Stimulated activated naive CD8-positive, alpha-beta T cell treated with anti-CD3 and anti-CD28 coated beads, Interleukin-15, Interleukin-2, amounts not matched to agents 100 U/mL and 50 U/mL, for 24 hours (primary cell): Measurements from ENCODE around the gene CATSPERD.
"Not testable (repeated sequence)": the region's sequence is repeated elsewhere in the genome, so short reads cannot be mapped to it uniquely, and the experiment has no call there.

ENCODE experiments used
- ATAC-seq: fragments of 150-1000 bp; cut with Tn5 transposase; one replicate; pipeline ENCODE4 v1.10.0; 2021
- DNase-seq: peaks from one replicate; pipeline ENCODE4 v3.0.0; 2021

Gene CATSPERD

DNA sequence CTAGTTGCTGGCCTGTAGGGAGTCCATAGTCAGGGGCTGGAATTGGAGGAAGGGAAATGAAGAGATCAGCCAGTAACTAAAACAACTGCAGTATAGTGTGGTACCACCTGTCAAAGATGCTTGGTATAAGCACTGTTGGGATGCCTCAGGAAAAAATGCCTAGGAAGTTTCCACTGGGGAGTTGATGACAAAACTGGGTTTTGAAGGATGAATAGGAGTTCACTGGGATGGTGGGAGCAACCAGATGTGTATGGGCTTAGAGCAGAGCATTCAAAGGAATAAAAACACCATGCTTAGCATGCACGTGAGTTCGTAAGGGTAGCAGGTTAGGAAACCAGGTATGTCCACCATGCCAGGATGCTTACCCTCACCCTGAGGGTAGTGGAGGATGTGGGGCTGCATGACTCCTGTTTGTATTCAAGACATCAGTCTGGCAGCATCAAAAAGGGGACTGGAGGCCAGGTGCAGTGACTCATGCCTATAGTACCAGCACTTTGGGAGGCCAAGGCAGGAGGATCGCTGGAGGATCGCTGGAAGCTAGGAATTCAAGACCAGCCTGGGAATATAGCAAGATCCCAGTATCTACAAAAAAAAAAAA, 7.1 kb downstream of the CATSPERD start:
- DNase-seq (no peak), ATAC-seq (no peak)

DNA sequence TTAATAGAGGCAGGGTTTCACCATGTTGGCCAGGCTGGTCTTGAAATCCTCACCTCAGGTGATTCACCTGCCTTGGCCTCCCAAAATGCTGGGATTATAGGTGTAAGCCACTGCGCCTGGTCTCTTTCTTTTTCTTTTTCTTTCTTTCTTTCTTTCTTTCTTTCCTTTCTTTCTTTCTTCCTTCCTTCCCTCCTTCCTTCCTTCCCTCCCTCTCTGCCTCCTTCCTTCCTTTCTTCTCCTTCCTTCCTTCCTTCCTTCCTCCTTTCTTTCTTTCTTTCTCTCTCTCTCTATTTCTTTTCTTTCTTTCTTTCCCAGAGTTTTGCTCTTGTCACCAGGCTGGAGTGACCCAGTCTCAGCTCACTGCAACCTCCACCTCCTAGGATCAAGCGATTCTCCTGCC, 12.7 kb downstream of the CATSPERD start:
- DNase-seq, ATAC-seq: not testable (repeated sequence)

DNA sequence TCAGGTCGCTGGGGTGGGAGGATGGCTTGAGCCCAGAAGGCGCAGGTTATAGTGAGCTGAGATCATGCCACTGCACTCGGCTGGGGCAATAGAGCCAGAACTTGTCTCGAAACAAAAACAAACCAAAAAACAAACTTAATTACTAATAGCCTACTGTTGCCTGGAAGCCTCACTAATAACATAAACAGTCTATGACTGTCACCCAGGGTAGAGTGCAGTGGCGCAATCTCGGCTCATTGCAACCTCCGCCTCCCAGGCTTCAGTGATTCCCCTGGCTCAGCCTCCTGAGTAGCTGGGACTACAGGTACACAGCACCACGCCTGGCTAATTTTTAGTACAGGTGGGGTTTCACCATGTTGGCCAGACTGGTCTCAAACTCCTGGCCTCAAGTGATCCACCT, 18.0 kb downstream of the CATSPERD start:
- ATAC-seq: no peak
- no peak for DNase-seq

DNA sequence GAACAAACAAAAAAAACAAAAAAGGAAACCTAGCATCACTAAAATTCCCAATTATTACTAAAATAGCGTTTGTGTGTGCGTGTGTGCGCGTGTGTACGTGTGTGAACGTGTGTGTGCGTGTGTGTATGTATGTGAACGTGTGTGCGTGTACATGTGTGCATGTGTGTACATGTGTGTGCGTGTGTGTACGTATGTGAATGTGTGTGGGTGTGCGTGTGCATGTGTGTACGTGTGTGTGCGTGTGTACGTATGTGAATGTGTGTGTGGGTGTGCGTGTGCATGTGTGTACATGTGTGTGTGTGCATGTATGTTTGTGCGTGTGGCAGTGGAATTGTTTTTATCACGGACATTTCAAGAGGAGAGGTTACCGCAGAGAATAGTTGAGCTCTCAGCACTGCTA, 21.6 kb downstream of the CATSPERD start:
- DNase-seq (no peak), ATAC-seq (no peak)

DNA sequence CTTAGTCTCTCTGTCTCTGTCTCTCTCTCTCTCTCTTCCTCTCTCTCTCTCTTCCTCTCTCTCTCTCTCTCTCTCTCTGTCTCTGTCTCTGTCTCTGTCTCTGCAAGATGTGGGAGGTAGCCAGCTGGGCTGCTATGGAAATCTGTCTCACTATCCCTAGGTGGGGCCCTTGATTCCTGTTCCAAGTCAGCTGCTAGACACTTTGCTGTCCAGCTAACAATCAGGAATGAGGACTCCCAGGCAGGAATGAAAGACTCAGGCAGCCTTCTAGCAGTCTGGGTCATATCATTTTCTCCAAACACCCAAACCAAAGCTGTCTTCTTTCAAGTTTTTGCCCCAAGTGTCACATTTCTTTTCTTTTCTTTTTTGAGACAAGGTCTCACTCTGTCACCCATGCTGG, 23.2 kb downstream of the CATSPERD start:
- DNase-seq (no peak), ATAC-seq (no peak)

DNA sequence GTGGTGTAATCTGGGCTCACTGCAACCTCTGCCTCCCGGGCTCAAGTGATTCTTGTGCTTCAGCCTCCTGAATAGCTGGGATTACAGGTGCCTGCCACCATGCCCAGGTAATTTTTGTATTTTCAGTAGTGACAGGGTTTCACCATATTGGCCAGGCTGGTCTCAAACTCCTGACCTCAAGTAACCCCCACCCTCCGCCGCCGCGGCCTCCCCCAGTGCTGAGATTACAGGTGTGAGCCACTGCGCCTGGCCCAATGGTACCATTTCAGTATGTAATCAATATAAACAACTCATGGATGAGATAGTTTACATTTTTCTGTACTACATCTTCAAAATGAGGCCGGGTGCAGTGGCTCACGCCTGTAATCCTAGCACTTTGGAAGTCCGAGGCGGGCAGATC, 24.6 kb downstream of the CATSPERD start:
- not testable (repeated sequence) for DNase-seq, ATAC-seq

DNA sequence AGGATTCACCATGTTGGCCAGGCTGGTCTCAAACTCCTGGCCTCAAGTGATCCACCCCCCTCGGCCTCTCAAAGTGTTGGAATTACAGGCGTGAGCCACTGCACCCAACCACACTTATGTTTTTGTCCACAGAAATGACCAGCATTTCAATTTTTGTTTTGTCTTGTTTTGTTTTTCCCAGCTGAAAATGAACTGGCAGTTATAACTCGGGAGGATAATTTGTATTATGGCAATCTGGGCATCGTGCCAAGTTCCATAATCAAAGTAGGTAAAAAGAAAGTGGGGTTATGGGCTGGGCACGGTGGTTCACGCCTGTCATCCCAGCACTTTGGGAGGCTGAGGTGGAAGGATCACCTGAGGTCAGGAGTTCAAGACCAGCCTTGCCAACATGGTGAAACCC, 28.5 kb downstream of the CATSPERD start:
- DNase-seq, ATAC-seq: not testable (repeated sequence)

DNA sequence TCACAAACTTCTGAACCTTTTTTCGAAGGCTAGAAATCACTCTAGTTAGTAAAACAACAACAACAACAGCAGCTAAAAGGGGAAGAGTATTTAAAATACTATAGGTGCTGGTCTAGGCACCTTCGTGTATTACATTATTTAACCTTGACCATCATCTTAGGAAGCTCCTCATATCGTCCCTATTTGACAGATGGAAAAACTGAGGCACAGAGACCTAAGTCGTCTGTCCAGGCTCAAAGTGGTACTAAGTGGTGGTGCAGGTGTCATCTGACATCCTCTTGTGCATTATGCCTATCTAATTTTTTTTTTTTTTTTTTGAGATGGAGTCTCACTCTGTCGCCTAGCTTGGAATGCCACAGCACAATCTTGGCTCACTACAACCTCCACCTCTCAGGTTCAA, 29.1 kb downstream of the CATSPERD start:
- ATAC-seq (no peak), DNase-seq (no peak)

DNA sequence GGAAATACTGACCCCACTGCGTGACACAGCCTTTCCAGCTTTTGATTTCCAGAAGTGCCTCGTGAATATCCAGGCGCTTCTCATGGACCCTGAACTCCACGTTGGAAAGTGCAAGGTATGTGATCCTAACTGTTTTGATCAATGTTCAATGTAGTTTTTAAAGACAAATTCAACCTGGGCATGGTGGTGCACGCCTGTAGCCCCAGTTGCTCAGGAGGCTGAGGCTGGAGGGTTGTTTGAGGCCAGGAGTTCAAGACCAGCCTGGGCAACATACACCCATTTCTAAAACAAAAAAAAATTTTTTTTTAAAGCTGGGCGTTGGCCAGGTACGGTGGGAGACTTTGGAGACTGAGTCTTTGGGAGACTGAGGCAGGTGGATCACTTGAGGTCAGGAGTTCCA, 31.3 kb downstream of the CATSPERD start:
- ATAC-seq (no peak), DNase-seq (no peak)

DNA sequence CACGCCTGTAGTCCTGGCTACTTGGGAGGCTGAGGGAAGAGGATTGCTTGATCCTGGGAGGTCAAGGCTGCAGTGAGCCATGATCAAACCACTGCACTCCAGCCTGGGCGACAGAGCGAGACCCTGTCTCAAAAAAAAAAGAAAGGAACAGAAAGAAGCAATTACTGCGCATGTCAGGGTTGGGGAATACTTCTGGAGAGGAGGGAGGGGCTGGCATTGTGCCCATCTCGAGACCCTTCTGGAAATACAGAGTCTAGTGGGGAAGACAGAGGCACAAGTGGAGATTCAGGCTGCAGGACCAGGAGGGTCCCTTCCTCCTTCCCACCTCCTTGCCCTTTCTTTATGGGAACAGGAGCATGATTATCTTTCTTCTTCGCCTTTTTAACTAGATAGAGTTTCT, 33.3 kb downstream of the CATSPERD start:
- no peak for DNase-seq
- no peak for ATAC-seq

DNA sequence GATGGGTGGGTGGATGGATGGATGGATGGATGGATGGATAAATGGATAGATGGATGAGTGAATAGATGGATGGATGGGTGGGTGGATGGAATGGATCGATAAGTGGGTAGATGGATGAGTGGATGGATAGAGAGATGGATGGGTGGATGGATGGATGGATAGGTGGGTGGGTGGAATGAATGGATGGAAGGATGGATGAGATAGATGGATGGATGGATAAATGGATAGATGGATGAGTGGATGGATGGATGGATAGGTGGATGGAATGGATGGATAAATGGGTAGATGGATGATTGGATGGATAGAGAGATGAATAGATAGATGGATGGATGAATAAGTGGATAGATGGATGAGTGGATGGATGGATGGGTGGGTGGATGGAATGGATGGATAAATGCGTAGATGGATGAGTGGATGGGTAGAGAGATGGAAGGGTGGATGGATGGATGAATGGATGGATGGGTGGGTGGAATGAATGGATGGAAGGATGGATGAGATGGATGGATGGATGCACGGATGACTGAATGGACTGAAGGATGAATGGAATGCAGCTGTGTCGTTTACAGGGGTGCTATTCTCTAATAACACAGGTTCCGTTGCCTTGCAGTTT, 42.3 kb downstream of the CATSPERD start:
- DNase-seq: no peak
- ATAC-seq: no peak

DNA sequence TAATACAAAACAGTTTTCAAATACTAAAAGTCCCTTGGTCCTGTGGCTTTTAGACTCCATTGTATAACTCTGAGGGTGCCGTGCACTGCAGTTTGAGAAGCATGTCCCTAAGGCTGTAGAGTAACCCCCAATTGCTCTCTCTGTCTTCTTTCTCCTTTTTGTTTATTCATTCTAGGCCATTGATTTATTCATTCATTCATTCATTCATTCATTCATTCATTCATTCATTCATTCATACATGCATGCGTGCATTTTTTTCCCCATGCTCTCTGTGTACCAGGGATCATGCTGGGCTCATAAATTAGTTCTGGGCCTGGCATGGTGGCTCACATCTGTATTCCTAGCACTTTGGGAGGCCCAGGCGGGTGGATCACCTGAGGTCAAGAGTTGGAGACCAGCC, 44.8 kb downstream of the CATSPERD start:
- no peak for ATAC-seq
- DNase-seq: no peak

DNA sequence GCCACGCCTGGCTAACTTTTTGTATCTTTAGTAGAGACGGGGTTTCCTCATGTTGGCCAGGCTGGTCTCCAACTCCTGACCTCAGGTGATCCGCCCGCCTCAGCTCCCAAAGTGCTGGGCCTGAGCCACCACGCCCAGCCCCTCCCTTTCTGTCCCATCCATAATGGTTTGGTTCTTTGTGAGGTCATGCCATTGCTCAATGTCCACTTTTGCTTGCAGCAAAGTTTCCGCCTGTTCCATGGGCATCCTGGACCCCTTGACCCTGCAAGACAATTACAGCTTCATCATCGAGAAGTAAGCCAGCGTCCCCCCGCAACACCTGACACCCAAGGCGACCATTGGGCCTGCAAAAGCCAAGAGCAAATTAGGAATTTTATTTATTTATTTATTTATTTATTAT, 47.5 kb downstream of the CATSPERD start:
- ATAC-seq (no peak), DNase-seq (no peak)

DNA sequence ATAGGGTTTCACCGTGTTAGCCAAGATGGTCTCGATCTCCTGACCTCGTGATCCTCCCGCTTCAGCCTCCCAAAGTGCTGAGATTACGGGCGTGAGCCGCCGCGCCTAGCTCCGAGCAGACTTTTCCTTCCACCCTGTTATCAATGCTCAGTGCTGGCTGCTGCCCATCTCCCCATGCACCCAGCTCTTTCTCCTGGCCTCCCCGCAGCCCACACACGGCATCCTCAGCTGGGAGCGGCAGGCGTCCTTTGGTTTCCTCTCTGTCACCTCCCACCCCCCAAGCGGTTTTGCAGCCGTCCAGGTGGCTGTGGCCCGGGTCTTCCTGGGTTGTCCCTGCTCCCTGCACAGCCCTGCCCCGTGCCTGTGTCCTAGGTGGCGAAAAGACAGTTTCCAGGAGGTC, 52.0 kb downstream of the CATSPERD start:
- no peak for DNase-seq
- no peak for ATAC-seq

DNA sequence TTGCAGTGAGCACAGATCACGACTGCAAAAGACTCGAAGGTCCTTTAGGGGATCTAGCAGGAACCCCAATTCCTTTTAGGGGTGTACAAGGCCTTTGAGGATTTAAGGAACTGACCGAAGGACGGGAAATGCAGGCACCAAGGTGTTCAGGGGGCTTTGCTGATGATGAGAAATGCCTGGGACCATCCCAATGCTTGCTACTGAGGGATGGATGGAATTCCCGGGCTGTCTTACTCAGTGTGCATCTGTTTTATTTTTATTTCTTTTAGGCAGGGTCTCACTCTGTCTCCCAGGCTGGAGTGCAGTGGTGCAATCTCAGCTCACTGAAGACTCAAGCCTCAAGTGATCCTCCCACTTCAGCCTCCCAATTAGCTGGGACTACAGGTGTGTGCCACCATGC, 52.8 kb downstream of the CATSPERD start:
- DNase-seq (no peak), ATAC-seq (no peak)

DNA sequence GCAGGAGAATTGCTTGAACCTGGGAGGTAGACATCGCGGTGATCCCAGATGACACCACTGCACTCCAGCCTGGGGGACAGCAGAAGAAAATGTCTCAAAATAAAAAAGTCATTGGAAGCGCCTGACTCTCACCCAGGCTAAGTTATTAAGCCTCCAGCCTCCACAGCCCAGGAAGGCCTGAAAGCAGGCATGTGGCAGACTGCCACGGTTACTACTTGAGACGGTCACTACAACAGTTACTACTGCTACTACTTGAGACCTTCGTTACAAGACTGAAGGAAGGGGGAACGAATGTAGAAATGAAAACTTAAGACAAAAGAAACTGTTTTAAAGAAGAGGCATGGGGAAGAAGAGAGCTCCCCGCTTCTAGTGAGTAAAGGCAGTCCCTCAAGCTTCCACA, 54.5 kb downstream of the CATSPERD start:
- ATAC-seq: no peak
- DNase-seq: no peak

DNA sequence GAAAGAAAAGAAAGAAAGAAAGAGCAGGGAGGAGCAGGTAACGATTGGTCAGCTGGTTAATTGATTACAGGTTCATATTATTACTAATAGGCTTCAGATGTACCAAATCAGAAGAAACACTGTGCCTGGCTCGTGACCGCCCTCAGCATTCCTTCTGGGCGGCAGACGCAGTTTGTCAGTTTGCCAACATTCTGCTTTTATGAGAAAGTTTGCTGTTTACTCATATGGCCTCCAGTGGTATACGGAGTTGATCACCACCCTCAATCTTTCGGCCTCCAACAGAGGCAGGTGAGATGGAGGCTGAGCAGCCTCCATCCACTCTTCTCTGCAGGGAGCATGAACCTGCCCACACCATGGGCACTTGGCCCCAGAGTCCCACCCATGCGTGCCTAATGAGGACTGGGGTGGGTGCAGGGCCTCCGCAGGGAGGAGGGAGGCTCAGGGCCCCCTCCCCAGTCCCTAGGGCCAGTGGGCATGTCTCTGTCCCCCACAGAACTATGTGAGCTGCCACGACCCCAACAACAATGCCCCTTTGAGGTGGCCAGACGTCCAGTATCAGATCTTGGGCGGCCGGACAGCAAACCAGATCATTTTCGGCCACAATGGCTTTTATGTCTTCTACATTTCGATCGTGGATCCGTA, 55.4 kb downstream of the CATSPERD start:
- DNase-seq: no peak
- ATAC-seq: no peak

DNA sequence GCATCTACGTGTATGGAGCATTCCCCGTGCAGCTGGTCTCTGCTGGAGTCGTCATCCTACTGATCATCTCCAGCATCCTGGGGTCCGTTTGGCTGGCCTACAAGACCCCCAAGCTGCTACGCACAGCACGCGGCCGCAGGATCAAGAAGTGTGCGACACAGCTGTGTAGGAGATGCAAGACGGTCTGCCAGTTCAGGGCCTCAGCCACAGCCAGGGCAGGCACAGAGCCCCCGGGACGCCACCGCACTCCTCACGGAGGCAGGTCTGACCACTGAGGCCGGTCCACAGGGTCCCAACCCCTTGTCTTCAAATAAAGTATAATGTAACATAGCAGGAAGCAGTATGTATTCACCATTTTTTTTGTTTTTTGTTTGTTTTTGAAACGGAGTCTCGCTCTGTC, 58.0 kb downstream of the CATSPERD start:
- ATAC-seq: no peak
- DNase-seq: no peak

DNA sequence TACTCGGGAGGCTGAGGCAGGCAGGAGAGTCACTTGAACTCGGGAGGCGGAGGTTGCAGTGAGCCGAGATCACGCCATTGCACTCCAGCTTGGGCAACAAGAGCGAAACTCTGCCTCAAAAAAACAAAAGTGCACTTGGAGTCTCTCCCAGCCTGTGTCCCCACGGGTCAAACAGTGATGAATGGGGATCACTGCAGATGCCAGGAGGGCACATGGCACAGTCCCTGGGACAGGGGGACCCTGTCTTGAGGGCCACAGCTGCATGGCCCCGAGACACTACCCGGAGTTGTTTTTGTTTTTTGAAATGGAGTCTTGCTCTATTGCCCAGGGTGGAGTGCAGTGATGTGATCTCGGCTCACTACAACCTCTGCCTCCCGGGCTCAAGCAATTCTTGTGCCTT, 60.5 kb downstream of the CATSPERD start:
- not testable (repeated sequence) for ATAC-seq, DNase-seq

DNA sequence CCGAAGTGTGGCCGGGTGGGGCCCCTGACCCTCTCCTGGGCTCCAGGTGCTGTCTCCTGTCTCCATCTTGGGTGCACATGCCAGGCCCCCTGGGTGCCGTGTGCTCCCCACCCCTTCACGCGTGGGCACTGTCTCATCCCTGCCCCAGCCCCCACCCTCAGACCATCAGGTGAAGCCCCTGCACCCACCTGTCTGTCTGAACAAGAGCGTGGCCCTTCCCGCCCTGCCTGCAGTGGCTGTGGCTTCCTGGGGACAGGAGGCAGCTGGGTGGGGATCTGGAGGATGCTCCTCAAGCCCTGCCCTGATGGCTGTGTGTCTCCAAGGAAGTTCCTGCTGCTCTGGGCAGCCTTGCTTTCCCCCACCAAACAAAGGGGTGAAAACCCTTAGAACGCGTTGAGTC, 61.9 kb downstream of the CATSPERD start:
- ATAC-seq (no peak), DNase-seq (no peak)

DNA sequence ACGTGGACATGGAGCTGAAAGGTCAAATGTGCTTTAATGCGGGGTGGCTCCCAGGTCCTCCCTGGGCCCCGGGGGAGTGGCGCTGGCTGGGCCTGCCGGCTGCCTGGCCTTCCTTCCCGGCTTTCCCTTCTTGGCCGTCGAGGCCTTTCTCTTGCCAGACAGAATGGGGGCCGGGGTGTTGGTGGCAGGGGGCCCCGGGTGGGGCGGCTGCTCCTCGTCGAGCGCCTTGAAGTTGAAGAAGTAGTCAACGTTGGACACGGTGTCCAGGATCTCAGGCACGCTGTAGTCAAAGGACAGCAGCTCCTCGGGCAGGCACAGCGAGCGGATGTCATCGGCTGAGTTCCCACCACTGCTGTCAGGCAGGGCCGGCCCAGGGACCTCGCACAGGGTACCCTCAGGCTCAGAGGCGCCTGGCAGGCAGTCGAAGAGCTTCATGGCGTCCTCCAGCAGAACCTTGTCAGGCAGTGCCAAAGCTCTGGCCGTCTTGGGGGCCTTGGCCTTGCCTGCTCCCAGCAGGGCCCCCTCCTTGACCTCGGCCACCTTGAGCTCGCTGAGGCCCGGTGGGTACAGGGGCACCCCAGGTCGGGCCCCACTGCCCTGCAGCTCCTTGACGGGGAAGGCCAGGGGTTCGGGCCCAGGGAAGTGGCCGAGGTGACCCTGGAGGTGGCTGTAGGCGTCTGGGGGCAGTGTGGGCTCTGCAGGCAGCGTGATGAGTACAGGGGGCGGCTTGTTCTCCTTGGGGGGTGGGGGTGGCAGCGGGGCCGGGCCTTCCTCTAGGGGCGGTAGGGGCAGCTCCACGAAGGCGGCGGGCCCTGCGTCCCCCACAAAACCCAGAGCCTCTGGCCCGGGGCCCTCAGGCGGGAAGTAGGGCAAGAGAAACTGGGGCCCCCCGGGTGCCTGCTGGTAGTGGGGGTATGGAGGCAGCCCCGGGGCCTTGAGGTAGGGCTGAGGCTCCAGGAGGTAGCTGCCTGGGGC, 62.8 kb downstream of the CATSPERD start:
- no peak for ATAC-seq
- DNase-seq: no peak

DNA sequence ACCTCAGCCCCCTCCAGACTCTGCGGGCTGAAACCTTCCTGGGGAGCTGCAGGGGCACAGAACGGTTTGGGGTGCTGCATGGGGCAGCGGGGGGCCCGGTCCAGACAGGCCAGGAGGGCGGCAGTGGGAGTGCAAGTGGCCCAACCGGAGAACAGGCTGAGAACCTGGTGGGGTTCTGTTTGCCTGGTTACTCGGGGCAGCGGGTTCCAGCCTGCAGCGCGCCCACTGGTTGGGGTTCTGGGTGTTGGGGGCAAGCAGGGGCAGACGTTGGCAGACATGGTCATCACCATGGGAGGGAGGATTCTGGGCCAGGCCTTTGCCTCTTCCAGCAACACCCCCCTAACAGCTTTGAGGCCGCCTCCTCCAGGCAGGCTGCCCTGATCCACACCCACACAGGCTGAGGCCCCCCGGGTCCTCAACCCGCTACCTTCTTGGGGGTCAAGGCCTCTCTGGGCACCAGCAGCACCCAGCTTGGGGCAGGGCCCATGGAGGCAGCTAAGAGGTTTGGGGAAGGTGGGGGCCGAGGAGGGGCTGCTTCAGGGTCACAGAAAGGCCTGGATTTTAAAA, 64.2 kb downstream of the CATSPERD start, which contains the start of gene PRR22:
Gene PRR22 (minus strand): TSS at position 166 of the 567 bp plus-strand sequence. CDS start 86 bp downstream, at position 80.
- DNase-seq (no peak), ATAC-seq (no peak)
